ENCODE results near the gene MALRD1. TPM values are rescaled to one million over a fixed set of nuclear protein-coding genes. Genes with fewer than 3 reads are reported as not detected.

Gene MALRD1
- total and polyA plus RNA-seq, 2 of the 8 experiments (the other 6 are each of a cell fraction or from before 2014, with no cell fraction given): 0.32 to 0.35 TPM

GRCh38 chr10:19750972-19751371 lies 702.4 kb downstream of the MALRD1 start (continued):
- TF ChIP-seq, protein P1, sequence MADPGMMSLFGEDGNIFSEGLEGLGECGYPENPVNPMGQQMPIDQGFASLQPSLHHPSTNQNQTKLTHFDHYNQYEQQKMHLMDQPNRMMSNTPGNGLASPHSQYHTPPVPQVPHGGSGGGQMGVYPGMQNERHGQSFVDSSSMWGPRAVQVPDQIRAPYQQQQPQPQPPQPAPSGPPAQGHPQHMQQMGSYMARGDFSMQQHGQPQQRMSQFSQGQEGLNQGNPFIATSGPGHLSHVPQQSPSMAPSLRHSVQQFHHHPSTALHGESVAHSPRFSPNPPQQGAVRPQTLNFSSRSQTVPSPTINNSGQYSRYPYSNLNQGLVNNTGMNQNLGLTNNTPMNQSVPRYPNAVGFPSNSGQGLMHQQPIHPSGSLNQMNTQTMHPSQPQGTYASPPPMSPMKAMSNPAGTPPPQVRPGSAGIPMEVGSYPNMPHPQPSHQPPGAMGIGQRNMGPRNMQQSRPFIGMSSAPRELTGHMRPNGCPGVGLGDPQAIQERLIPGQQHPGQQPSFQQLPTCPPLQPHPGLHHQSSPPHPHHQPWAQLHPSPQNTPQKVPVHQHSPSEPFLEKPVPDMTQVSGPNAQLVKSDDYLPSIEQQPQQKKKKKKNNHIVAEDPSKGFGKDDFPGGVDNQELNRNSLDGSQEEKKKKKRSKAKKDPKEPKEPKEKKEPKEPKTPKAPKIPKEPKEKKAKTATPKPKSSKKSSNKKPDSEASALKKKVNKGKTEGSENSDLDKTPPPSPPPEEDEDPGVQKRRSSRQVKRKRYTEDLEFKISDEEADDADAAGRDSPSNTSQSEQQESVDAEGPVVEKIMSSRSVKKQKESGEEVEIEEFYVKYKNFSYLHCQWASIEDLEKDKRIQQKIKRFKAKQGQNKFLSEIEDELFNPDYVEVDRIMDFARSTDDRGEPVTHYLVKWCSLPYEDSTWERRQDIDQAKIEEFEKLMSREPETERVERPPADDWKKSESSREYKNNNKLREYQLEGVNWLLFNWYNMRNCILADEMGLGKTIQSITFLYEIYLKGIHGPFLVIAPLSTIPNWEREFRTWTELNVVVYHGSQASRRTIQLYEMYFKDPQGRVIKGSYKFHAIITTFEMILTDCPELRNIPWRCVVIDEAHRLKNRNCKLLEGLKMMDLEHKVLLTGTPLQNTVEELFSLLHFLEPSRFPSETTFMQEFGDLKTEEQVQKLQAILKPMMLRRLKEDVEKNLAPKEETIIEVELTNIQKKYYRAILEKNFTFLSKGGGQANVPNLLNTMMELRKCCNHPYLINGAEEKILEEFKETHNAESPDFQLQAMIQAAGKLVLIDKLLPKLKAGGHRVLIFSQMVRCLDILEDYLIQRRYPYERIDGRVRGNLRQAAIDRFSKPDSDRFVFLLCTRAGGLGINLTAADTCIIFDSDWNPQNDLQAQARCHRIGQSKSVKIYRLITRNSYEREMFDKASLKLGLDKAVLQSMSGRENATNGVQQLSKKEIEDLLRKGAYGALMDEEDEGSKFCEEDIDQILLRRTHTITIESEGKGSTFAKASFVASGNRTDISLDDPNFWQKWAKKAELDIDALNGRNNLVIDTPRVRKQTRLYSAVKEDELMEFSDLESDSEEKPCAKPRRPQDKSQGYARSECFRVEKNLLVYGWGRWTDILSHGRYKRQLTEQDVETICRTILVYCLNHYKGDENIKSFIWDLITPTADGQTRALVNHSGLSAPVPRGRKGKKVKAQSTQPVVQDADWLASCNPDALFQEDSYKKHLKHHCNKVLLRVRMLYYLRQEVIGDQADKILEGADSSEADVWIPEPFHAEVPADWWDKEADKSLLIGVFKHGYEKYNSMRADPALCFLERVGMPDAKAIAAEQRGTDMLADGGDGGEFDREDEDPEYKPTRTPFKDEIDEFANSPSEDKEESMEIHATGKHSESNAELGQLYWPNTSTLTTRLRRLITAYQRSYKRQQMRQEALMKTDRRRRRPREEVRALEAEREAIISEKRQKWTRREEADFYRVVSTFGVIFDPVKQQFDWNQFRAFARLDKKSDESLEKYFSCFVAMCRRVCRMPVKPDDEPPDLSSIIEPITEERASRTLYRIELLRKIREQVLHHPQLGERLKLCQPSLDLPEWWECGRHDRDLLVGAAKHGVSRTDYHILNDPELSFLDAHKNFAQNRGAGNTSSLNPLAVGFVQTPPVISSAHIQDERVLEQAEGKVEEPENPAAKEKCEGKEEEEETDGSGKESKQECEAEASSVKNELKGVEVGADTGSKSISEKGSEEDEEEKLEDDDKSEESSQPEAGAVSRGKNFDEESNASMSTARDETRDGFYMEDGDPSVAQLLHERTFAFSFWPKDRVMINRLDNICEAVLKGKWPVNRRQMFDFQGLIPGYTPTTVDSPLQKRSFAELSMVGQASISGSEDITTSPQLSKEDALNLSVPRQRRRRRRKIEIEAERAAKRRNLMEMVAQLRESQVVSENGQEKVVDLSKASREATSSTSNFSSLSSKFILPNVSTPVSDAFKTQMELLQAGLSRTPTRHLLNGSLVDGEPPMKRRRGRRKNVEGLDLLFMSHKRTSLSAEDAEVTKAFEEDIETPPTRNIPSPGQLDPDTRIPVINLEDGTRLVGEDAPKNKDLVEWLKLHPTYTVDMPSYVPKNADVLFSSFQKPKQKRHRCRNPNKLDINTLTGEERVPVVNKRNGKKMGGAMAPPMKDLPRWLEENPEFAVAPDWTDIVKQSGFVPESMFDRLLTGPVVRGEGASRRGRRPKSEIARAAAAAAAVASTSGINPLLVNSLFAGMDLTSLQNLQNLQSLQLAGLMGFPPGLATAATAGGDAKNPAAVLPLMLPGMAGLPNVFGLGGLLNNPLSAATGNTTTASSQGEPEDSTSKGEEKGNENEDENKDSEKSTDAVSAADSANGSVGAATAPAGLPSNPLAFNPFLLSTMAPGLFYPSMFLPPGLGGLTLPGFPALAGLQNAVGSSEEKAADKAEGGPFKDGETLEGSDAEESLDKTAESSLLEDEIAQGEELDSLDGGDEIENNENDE (IDR thresholded peaks at IDR 0.05; ENCODE audit: insufficient replicate concordance, low read length): no peak
- TF ChIP-seq NRF1 (IDR thresholded peaks at IDR 0.05; ENCODE audit: low read depth, low read length) (no peak), JUN (IDR thresholded peaks at IDR 0.05; ENCODE audit: low read depth, low read length) (no peak), SAP30 (IDR thresholded peaks at IDR 0.05; ENCODE audit: insufficient read depth, insufficient replicate concordance, low read length) (no peak)
